HepG2 (cell line): ENCODE results near the gene TSPAN11. TPM values are rescaled to one million over a fixed set of nuclear protein-coding genes. Genes with fewer than 3 reads are reported as not detected.

Source experiments
- ATAC-seq: fragments of 200-7000 bp; cut with Tn5 transposase; 3 replicates; pipeline ENCODE4 v1.9.1; 2020; ENCODE audit warnings: mild to moderate bottlenecking, moderate library complexity
- BruUV-seq: library from RNA; stranded (reverse); fragments of 400-500 nt; replicated peaks from 2 replicates; lab custom pipeline; 2021; lab: Mats Ljungman, UMichigan
- CTCF ChIA-PET: fragments of 300-600 bp; formaldehyde crosslinking; extraction: SDS; loops from one replicate; lab custom pipeline; 2021; ENCODE audit warnings: low total read pairs, inconsistent platforms, low intra/inter-chr PET ratio; lab: Yijun Ruan, JAX
- POLR2A ChIA-PET: fragments of 350-600 bp; sonication (Branson Sonifier 250); formaldehyde crosslinking; loops from one replicate; lab custom pipeline; 2020; ENCODE audit warnings: antibody characterized with exemption, inconsistent platforms; lab: Yijun Ruan, JAX
- DNase-seq: peaks from one replicate; pipeline ENCODE4 v3.0.0-alpha.2; 2015; ENCODE audit warnings: low spot score
- FAIRE-seq: peaks from 3 replicates; lab custom pipeline; 2011; peaks lifted over from hg19 to GRCh38; lab: Jason Lieb, UNC
- H2AFZ ChIP-seq: one replicate; pipeline ENCODE4 v1.6.1; 2011; ENCODE audit warnings: low read length, inconsistent platforms
- H3K27ac ChIP-seq: fragments of 300-600 bp; 3 replicates; pipeline ENCODE4 v1.8.0; 2011; ENCODE audit warnings: mixed run types, mild to moderate bottlenecking, mixed read lengths, low read length, inconsistent platforms; ENCODE audit not compliant: insufficient read depth; ENCODE audit errors: extremely low read length
- H3K27me3 ChIP-seq, 2 experiments: fragments of 200-600 bp in 1 of 2; 2 replicates in 1 of 2; 3 replicates in 1 of 2; pipeline versions ENCODE4 v1.6.0 to v1.8.0; 2011; ENCODE audit warnings: low read length in 2 of 2, mild to moderate bottlenecking in 2 of 2, moderate library complexity in 2 of 2, inconsistent platforms in 1 of 2; ENCODE audit not compliant: insufficient read depth in 2 of 2, control insufficient read depth in 1 of 2
- H3K36me3 ChIP-seq, 2 experiments: fragments of 200-600 bp in 1 of 2; replicated peaks in 1 of 2; 2 replicates in 1 of 2; 3 replicates in 1 of 2; pipeline versions ENCODE4 v1.5.1 to v1.8.0; 2011; ENCODE audit warnings: low read length in 2 of 2, inconsistent platforms in 1 of 2; ENCODE audit not compliant: insufficient read depth in 2 of 2, control insufficient read depth in 1 of 2
- H3K4me1 ChIP-seq: 2 replicates; pipeline ENCODE4 v1.5.1; 2012; ENCODE audit warnings: low read length, inconsistent platforms; ENCODE audit not compliant: insufficient read depth
- H3K4me2 ChIP-seq: 2 replicates; pipeline ENCODE4 v1.6.0; 2011; ENCODE audit warnings: low read depth, low read length, inconsistent platforms
- H3K4me3 ChIP-seq, 3 experiments: fragments of 200-600 bp in 1 of 3; sonication (generic), shearing (Covaris generic) in 1 of 3; replicated peaks in 1 of 3; 2 replicates each; pipeline ENCODE4 v1.5.1; 2011 to 2016; ENCODE audit warnings: low read length in 3 of 3, inconsistent platforms in 2 of 3, low read depth in 2 of 3, mild to moderate bottlenecking in 2 of 3, control low read depth in 1 of 3, mixed read lengths in 1 of 3; ENCODE audit not compliant: insufficient read depth in 1 of 3
- H3K79me2 ChIP-seq: one replicate; pipeline ENCODE4 v1.6.1; 2011; ENCODE audit warnings: low read length, inconsistent platforms; ENCODE audit not compliant: insufficient read depth
- H3K9ac ChIP-seq: 2 replicates; pipeline ENCODE4 v1.6.0; 2011; ENCODE audit warnings: mild to moderate bottlenecking, low read depth, low read length, inconsistent platforms; ENCODE audit not compliant: insufficient read depth
- H3K9me3 ChIP-seq: 2 replicates; pipeline ENCODE4 v1.5.1; 2012; ENCODE audit warnings: mild to moderate bottlenecking, low read length
- H4K20me1 ChIP-seq: 2 replicates; pipeline ENCODE4 v1.6.0; 2011; ENCODE audit warnings: inconsistent platforms, mild to moderate bottlenecking, low read length, moderate library complexity; ENCODE audit not compliant: insufficient read depth
- CCAR2 ChIP-seq: fragments of 200-400 bp; formaldehyde crosslinking; optimal IDR thresholded peaks from 2 replicates; pipeline ENCODE3; 2018; ENCODE audit warnings: low read depth, mild to moderate bottlenecking, low read length, moderate library complexity
- CHD4 ChIP-seq: fragments of 200-600 bp; sonication (generic); IDR thresholded peaks from 2 replicates; pipeline ENCODE4 v1.7.0; 2017; ENCODE audit warnings: mild to moderate bottlenecking, low read length, borderline replicate concordance
- ELF1 ChIP-seq: sonication (generic); formaldehyde crosslinking; IDR thresholded peaks from 2 replicates; pipeline ENCODE4 v1.4.0; 2020; ENCODE audit warnings: missing genetic modification reagents
- HIVEP1 ChIP-seq: sonication (generic); formaldehyde crosslinking; IDR thresholded peaks from 2 replicates; pipeline ENCODE4 v1.4.0; 2020; ENCODE audit warnings: mild to moderate bottlenecking, missing genetic modification reagents
- MYNN ChIP-seq: sonication (generic); formaldehyde crosslinking; IDR thresholded peaks from 2 replicates; pipeline ENCODE4 v1.4.0; 2020; ENCODE audit warnings: mild to moderate bottlenecking, low read depth, missing genetic modification reagents
- ZNF674 ChIP-seq: sonication (generic); formaldehyde crosslinking; IDR thresholded peaks from 2 replicates; pipeline ENCODE4 v1.5.0; 2020; ENCODE audit warnings: low read depth, mild to moderate bottlenecking, missing genetic modification reagents
- WGBS: methylation state at CpG from one replicate; pipeline ENCODE4 v1.1.6; 2017; ENCODE audit warnings: low lambda C conversion rate; 5-methylcytosine and 5-hydroxymethylcytosine counted together
- in situ Hi-C: cut with HindIII; loops from 2 replicates; pipeline ENCODE4 v1.10.0; 2017; ENCODE audit warnings: low pct_unique_long_range_greater_than_20kb; ENCODE audit not compliant: extremely low pct_ligation_motif_present
- intact Hi-C: fragments of 100-400 bp; cut with micrococcal nuclease; formaldehyde crosslinking; loops from one replicate; pipeline ENCODE4 v1.10.0; 2022; ENCODE audit not compliant: unreplicated experiment
- polyA plus RNA-seq, 8 experiments: library from polyadenylated mRNA; depleted of rRNA in 3 of 8; stranded (reverse) in 7 of 8; unstranded in 1 of 8; fragments of >200 nt; fragmentation: Illumina TruSeq in 4 of 8; extraction: Trizol in 4 of 8; gene quantifications; 2 replicates each; pipeline versions ENCODE4 v1.2.1 to v1.2.3, GENCODE V29; 2011 to 2016; ENCODE audit warnings: low read depth in 4 of 8, missing spikeins in 1 of 8, mixed read lengths in 1 of 8; ENCODE audit not compliant: insufficient read depth in 1 of 8
- total RNA-seq, 5 experiments: library from RNA; depleted of rRNA; stranded (reverse); fragments of >200 nt; fragmentation: Illumina TruSeq; extraction: Trizol; gene quantifications; 2 replicates each; pipeline ENCODE4 v1.2.3, GENCODE V29; 2016; ENCODE audit warnings: low read depth in 1 of 5
- TF ChIP-seq, protein P1 (sequence below): fragments of 450-650 bp; IDR thresholded peaks from 2 replicates; pipeline ENCODE4 v1.6.1; 2016
- TF ChIP-seq, protein P2 (sequence below): sonication (generic); formaldehyde crosslinking; IDR thresholded peaks from 2 replicates; pipeline ENCODE4 v1.5.1; 2020; ENCODE audit warnings: missing genetic modification reagents, mild to moderate bottlenecking, borderline replicate concordance
- TF ChIP-seq, protein P3 (sequence below): sonication (generic); formaldehyde crosslinking; IDR thresholded peaks from 2 replicates; pipeline ENCODE4 v1.8.1; 2023; ENCODE audit warnings: mild to moderate bottlenecking, missing genetic modification reagents, borderline replicate concordance
- TF ChIP-seq, protein P4 (sequence below): IDR thresholded peaks from 2 replicates; pipeline ENCODE4 v1.6.1; 2016; ENCODE audit warnings: low read depth, control low read depth
- TF ChIP-seq, protein P5 (sequence below): sonication (generic); formaldehyde crosslinking; IDR thresholded peaks from 2 replicates; pipeline ENCODE4 v1.8.0; 2022; ENCODE audit warnings: mild to moderate bottlenecking, missing genetic modification reagents, borderline replicate concordance

The TSPAN11 gene
- total and polyA plus RNA-seq, 2 of the 13 experiments (the other 11 are each of a cell fraction or from before 2014, with no cell fraction given), result 0.01 to 0.07 TPM

DNA sequence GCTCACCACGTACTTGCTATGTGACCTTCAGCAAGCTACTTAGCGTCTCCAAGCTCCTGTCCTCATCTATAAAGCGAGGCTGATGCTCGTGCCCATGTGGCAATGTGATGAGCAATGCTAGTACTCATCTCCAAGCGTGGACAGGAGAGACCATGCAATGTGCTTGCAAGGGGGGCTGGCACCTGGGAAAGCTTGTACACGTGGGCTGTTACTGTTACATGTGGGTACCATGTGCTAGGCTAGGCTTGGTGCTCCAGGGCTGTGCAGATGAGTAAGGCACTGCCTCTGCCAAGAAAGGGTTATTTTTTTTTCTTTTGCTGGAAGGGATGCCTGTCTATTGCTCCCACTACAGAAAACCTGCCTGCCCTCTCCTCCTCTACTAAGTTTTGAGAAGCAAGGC, 46.6 kb downstream of the TSPAN11 start:
- Histone ChIP-seq H3K36me3 (no peaks in the 10 kb centered on the region), H3K79me2 (no peaks in the 10 kb centered on the region), H3K4me2 (no peak overlapping the region), H3K27ac (no peak overlapping the region), H3K27me3 (peaks cover 6 to 59% of the 10 kb centered on the region in 2 experiments; a peak in 4 of 5 replicates), H3K9me3 (no peaks in the 10 kb centered on the region), H4K20me1 (no peaks in the 10 kb centered on the region), H3K4me3 (no peak overlapping the region), H3K4me1 (no peaks in the 10 kb centered on the region), H2AFZ (no peak overlapping the region), H3K9ac (no peak overlapping the region)
- ATAC-seq, result no peak
- WGBS, result 3% methylated on average over 5 of the region's 6 CpGs
- CTCF ChIA-PET, result no interaction called here
- no TSS peak for BruUV-seq
- no peak for DNase-seq
- intact Hi-C loops (no loop called here), in situ Hi-C loops (no loop called here)
- no peak for TF ChIP-seq CHD4
- TF ChIP-seq MYNN (CRISPR knock-in tag), result no peak
- TF ChIP-seq, protein P1, sequence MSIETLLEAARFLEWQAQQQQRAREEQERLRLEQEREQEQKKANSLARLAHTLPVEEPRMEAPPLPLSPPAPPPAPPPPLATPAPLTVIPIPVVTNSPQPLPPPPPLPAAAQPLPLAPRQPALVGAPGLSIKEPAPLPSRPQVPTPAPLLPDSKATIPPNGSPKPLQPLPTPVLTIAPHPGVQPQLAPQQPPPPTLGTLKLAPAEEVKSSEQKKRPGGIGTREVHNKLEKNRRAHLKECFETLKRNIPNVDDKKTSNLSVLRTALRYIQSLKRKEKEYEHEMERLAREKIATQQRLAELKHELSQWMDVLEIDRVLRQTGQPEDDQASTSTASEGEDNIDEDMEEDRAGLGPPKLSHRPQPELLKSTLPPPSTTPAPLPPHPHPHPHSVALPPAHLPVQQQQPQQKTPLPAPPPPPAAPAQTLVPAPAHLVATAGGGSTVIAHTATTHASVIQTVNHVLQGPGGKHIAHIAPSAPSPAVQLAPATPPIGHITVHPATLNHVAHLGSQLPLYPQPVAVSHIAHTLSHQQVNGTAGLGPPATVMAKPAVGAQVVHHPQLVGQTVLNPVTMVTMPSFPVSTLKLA, result peak; percentile 98
- no peak for FAIRE-seq
- POLR2A ChIA-PET, result no interaction called here

DNA sequence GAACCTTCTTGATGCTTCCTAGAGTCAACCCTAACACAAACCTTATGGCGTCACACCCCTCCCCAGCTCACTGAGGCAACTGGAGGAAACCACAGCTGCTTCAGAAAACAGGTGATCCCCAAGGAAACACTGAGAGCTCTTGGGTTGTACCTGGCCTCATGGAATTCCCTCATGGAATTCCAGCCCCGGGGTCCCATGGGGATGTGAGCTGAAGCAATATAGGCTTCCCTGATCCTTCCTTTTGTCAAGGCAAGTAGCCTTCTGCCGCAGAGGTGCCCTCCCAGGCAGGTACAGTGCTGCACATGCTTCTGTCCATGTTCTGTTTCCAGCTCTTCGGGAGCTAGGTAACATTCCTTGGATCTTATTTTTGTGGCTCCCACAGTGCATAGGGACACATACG, 47.3 kb downstream of the TSPAN11 start:
- FAIRE-seq (no peak), DNase-seq (no peak), ATAC-seq (no peak)
- no peak overlapping the region for H3K9ac ChIP-seq
- no peak overlapping the region for H3K4me2 ChIP-seq
- H4K20me1 ChIP-seq, result no peaks in the 10 kb centered on the region
- intact Hi-C loops, result no loop called here
- CTCF ChIA-PET, result no interaction called here
- no peak overlapping the region for H3K4me3 ChIP-seq
- no peak overlapping the region for H3K27ac ChIP-seq
- H3K9me3 ChIP-seq, result no peaks in the 10 kb centered on the region
- no peaks in the 10 kb centered on the region for H3K36me3 ChIP-seq
- H2AFZ ChIP-seq, result no peak overlapping the region
- H3K79me2 ChIP-seq, result no peaks in the 10 kb centered on the region
- no peaks in the 10 kb centered on the region for H3K4me1 ChIP-seq
- BruUV-seq, result no TSS peak
- peaks cover 6 to 55% of the 10 kb centered on the region in 2 experiments; a peak in 4 of 5 replicates for H3K27me3 ChIP-seq
- POLR2A ChIA-PET, result no interaction called here
- in situ Hi-C loops, result no loop called here
- 14% methylated on average over 2 of the region's 5 CpGs for WGBS
- TF ChIP-seq CCAR2, result no peak
- TF ChIP-seq, protein P2, sequence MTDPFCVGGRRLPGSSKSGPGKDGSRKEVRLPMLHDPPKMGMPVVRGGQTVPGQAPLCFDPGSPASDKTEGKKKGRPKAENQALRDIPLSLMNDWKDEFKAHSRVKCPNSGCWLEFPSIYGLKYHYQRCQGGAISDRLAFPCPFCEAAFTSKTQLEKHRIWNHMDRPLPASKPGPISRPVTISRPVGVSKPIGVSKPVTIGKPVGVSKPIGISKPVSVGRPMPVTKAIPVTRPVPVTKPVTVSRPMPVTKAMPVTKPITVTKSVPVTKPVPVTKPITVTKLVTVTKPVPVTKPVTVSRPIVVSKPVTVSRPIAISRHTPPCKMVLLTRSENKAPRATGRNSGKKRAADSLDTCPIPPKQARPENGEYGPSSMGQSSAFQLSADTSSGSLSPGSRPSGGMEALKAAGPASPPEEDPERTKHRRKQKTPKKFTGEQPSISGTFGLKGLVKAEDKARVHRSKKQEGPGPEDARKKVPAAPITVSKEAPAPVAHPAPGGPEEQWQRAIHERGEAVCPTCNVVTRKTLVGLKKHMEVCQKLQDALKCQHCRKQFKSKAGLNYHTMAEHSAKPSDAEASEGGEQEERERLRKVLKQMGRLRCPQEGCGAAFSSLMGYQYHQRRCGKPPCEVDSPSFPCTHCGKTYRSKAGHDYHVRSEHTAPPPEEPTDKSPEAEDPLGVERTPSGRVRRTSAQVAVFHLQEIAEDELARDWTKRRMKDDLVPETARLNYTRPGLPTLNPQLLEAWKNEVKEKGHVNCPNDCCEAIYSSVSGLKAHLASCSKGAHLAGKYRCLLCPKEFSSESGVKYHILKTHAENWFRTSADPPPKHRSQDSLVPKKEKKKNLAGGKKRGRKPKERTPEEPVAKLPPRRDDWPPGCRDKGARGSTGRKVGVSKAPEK (CRISPR knock-in tag), result no peak
- TF ChIP-seq HIVEP1 (CRISPR knock-in tag), result no peak
- TF ChIP-seq ZNF674, result no peak
- TF ChIP-seq, protein P3, sequence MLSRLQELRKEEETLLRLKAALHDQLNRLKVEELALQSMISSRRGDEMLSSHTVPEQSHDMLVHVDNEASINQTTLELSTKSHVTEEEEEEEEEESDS (CRISPR knock-in tag), result no peak
- TF ChIP-seq, protein P4, sequence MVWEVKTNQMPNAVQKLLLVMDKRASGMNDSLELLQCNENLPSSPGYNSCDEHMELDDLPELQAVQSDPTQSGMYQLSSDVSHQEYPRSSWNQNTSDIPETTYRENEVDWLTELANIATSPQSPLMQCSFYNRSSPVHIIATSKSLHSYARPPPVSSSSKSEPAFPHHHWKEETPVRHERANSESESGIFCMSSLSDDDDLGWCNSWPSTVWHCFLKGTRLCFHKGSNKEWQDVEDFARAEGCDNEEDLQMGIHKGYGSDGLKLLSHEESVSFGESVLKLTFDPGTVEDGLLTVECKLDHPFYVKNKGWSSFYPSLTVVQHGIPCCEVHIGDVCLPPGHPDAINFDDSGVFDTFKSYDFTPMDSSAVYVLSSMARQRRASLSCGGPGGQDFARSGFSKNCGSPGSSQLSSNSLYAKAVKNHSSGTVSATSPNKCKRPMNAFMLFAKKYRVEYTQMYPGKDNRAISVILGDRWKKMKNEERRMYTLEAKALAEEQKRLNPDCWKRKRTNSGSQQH (CRISPR knock-in tag), result no peak
- TF ChIP-seq ELF1 (CRISPR knock-in tag), result no peak
- TF ChIP-seq, protein P5, sequence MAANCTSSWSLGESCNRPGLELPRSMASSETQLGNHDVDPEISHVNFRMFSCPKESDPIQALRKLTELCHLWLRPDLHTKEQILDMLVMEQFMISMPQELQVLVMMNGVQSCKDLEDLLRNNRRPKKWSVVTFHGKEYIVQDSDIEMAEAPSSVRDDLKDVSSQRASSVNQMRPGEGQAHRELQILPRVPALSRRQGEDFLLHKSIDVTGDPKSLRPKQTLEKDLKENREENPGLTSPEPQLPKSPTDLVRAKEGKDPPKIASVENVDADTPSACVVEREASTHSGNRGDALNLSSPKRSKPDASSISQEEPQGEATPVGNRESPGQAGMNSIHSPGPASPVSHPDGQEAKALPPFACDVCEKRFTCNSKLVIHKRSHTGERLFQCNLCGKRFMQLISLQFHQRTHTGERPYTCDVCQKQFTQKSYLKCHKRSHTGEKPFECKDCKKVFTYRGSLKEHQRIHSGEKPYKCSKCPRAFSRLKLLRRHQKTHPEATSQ (CRISPR knock-in tag), result no peak
